WTC11 (cell line): ENCODE results near the gene SPATA2L.
A peak's percentile ranks its signal among the peaks of the same experiment; 100 is the strongest.
"Not testable (repeated sequence)": the region's sequence is repeated elsewhere in the genome, so short reads cannot be mapped to it uniquely, and the experiment has no call there.

Source experiments
- AFF4 ChIP-seq: sonication (generic); formaldehyde crosslinking; IDR thresholded peaks from 2 replicates; pipeline ENCODE4 v1.8.1; 2023; ENCODE audit warnings: mild to moderate bottlenecking, missing genetic modification reagents, borderline replicate concordance
- CBFB ChIP-seq: sonication (generic); formaldehyde crosslinking; IDR thresholded peaks from 2 replicates; pipeline ENCODE4 v1.8.1; 2022; ENCODE audit warnings: mild to moderate bottlenecking, low read depth, missing genetic modification reagents
- CTCF ChIP-seq: fragments of 200-600 bp; IDR thresholded peaks from 2 replicates; pipeline ENCODE4 v1.8.0; 2022; ENCODE audit warnings: antibody characterized with exemption
- MAX ChIP-seq: sonication (generic); formaldehyde crosslinking; IDR thresholded peaks from 2 replicates; pipeline ENCODE4 v1.8.0; 2022; ENCODE audit warnings: mild to moderate bottlenecking, missing genetic modification reagents
- PRRX2 ChIP-seq: fragments of 250-450 bp; sonication (Bioruptor Pico); IDR thresholded peaks from 2 replicates; pipeline ENCODE4 v1.8.0; 2021; ENCODE audit warnings: mild to moderate bottlenecking
- SMAD4 ChIP-seq: sonication (generic); formaldehyde crosslinking; IDR thresholded peaks from 2 replicates; pipeline ENCODE4 v1.8.0; 2022; ENCODE audit warnings: mild to moderate bottlenecking, missing genetic modification reagents
- ZBTB43 ChIP-seq: sonication (generic); formaldehyde crosslinking; IDR thresholded peaks from 2 replicates; pipeline ENCODE4 v1.8.1; 2023; ENCODE audit warnings: mild to moderate bottlenecking, missing genetic modification reagents
- ZNF121 ChIP-seq: sonication (generic); formaldehyde crosslinking; IDR thresholded peaks from 2 replicates; pipeline ENCODE4 v1.8.0; 2023; ENCODE audit warnings: missing genetic modification reagents
- ZNF232 ChIP-seq: sonication (generic); formaldehyde crosslinking; IDR thresholded peaks from 2 replicates; pipeline ENCODE4 v1.8.0; 2022; ENCODE audit warnings: mild to moderate bottlenecking, missing genetic modification reagents

DNA sequence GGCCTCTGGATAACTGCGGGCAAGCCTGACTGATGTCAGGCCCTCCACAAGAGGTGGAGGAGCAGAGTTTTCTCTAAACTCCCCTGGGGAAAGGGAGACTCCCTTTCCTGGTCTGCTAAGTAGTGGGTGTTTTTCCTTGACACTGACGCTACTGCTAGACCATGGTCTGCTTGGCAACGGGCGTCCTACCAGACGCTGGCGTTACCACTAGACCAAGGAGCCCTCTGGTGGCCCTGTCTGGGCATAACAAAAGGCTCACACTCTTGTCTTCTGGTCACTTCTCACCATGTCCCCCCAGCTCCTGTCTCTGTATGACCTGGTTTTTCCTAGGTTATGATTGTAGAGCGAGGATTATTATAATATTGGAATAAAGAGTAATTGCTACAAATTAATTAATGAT lies 34.5 kb downstream of the SPATA2L start:
- 0 out of 2 replicates have a peak, but pooled peaks have one; percentile 36 for TF ChIP-seq CTCF
- TF ChIP-seq PRRX2, CBFB, SMAD4, ZBTB43, MAX, ZNF121, AFF4, ZNF232 (CRISPR knock-in tag): not testable (repeated sequence)
